OCI-LY3 (cell line): ENCODE measurements around the gene ZBTB16.

Experiments
- CTCF ChIP-seq: fragments of 200-600, 300-600 bp; sonication (generic); IDR thresholded peaks from 2 replicates; pipeline ENCODE4 v1.5.1; 2014; ENCODE audit warnings: antibody characterized with exemption, low read length, low read depth
- EZH2phosphoT487 ChIP-seq: fragments of 200-600 bp; shearing (Covaris generic); IDR thresholded peaks from 2 replicates; pipeline ENCODE4 v1.6.1; 2018; ENCODE audit warnings: antibody characterized with exemption, mixed run types, low read depth

GRCh38 chr11:114219559-114220349 is 160.2 kb downstream of the ZBTB16 start:
- TF ChIP-seq CTCF = no peak
- TF ChIP-seq EZH2phosphoT487 = no peak
